GM18499 (cell line): ENCODE measurements around the gene EMC7.
"Not testable (repeated sequence)": the region's sequence is repeated elsewhere in the genome, so short reads cannot be mapped to it uniquely, and the experiment has no call there.

Source experiments
- ATAC-seq: cut with Tn5 transposase; IDR thresholded peaks from one replicate; pipeline ENCODE4 v1.9.1; 2021; ENCODE audit warnings: moderate number of reproducible peaks; ENCODE audit not compliant: insufficient read depth, unreplicated experiment

EMC7 gene

DNA sequence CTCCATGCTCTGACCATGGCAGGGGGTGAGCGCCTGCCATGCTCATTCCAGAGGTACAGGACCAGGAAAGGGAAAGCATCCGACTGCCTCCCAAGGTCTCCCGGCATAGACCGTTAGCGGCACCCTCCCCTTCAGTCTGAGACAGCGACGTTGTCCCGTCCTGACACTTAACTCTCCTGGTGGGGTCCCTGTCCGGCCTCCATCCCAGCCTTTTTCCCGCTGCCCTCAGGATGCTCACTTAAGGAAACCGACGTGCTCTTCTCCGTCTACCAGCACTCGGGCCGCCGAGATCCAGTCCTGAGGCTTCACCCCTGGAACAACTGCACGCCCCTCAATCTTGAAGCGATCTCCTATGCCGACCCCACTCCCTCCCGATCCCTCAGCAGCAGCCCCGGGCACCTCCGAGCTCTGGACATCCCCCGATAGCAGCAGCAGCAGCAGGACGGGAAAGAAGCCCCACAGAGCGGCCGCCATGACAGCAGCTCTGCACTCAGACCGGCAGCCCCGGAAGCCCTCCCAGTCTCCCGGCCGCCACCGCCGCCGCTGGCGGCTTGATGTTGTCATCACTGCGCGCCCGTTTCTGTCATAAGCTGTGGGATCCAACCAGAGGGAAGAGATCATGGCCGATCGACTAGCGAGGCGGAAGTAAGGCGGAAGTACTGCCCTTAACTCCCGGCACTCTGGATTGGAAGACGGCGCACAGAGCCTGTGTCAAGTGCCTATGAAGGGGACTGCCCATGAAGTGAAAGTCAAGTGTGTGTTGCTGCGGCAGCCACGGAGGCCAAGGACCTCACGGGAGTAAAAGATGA lies at the start of gene EMC7, which contains the start of gene PGBD4:
EMC7 (minus strand) TSS at position 497 of the 809 bp plus-strand sequence; CDS start at position 474, 23 bp downstream.
PGBD4 (plus strand) TSS at position 718 of the 809 bp plus-strand sequence. CDS start 449 bp downstream, outside the sequence.
- peak; percentile 87 for ATAC-seq

DNA sequence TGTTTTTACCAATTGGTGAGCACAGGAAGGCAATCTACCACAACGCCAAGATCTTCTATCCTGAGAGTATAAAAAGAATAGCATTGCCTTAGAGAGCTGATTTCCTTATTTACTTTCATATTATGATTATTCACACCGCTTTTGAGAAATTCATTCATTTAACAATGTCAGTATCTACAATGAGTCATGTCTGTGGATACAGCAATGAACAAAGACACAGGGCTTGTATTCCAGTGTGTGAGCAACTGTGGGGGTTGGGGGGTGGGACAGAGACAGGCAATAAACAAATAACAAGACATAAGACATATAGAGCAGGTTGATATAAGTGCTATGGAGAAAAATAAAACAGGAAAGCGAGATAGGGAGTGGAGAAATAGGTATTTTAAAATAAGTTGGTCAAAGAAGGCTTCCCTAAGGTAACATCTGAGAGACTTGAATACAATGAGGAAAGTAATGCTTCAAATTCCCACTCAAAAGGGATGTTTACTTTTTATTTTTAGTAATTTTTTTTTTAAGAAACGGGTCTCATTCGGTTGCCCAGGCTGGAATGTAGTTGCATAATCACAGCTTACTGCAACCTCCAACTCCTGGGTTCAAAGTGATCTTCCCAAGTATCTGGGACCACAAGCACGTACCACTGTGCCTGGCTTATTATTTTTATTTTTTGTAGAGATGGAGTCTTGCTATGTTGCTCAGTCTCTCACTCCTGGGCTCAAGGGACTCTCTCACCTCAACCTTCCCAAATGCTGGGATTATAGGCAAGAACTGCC lies 45.9 kb upstream of the EMC7 start:
- ATAC-seq: no peak

DNA sequence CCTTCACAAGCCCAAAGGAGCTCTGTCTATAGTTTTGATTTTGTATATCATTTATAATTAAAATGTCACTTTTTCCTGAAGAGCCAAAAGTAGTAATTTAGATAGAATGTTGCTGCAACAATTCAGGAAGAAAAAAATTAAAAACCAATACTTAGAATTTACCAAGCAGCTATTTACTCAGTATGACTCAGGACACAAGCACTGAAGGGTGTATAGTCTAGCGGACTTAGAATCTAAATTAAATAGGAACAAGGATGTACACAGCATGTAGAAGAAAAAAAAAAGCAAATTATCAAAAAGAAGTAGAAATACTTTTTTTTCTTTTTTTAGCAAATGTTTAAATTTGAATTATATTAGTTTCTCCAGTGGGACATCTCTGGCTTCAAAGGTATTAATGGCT lies 31.8 kb upstream of the EMC7 start:
- no peak for ATAC-seq

DNA sequence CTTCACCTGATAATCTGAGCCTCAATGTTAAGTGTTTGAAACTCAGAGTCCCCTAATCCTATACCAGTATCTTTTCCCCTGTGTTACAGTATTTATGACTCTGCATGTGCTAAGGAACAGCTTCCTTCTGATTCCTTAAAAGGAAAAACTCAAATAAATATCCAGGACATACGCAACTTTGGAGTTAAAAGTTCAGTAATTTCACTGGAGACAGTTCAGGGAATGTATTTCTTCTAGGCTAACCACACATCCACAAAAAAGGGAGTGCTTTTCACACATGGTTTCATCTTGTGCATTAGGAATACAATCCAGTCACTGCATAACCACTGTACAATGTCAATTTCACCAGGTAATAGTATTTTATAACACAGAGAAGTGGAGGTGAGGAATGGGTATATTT lies 31.2 kb upstream of the EMC7 start:
- ATAC-seq: no peak

DNA sequence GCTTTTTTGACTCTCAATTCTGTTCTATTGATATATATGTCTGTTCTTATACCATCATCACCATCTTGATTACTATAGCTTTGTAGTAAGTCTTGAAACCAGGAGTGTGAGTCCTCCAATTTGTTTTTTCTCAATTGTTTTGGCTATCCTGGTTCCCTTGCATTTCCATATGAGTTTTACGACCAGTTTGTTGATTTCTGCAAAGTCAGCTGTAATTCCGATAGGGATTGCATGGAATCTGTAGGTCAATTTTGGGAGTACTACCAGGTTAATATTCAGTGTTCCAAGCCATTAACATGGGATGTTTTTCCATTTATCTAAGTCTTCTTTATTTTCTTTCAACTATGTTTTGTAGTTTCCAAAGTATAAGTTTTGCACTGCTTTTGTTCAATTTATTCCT lies 27.2 kb upstream of the EMC7 start:
- ATAC-seq: no peak

DNA sequence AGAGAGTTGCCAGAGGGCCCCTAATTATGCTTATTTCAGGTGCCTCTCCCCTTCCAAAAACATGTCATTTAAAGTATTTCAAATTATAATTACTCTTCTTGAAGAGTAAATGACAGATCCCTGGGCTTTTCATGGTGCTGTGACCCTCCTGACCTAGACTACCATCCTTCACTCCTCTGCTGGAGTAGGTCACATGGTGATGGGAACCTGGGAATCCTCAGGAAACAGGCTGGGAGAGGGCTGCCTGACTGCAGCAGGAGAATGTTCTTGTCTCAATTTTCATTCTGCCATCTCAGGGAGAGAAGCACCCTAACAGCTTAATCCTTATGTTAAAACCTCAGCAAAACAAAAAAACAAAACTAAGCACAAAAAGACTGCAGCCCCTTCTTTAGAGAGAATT lies 24.9 kb upstream of the EMC7 start:
- no peak for ATAC-seq

DNA sequence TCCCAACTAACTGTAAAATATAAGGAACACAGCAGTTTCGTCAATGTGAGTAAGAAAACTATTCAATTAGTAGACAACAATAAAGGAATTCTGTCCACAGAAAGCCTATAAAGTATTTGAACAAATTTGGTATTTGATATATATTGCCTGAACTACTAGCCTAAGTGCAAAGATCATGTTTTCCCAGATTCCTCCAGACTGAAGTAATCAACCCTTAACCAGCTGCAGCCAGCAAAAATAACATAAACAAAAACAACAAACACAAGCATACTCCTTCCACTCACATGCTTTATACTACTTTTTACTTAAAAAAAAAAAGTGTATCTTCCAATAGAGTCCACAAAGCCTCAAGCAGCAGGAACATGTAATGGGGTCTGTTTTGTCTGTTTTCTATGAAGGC lies 24.3 kb upstream of the EMC7 start:
- no peak for ATAC-seq

DNA sequence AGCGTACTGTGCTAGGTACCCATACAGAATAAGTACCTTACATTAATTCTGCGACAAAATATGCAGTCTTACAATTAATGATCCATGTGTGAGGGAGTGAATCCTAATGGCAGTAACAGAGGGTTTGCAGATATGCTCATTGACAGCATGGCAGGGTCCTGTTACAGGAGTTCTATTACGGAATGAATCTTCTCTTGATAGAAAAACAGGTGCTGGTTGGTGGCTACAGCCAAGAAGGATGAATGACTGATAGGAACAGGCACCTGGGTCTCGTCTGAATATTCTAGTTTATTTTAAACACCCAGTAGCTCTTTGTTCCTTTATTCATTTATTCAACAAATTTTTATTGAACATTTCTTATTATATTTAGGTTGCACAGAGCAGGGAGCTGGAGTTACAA lies 23.0 kb upstream of the EMC7 start:
- ATAC-seq: no peak

DNA sequence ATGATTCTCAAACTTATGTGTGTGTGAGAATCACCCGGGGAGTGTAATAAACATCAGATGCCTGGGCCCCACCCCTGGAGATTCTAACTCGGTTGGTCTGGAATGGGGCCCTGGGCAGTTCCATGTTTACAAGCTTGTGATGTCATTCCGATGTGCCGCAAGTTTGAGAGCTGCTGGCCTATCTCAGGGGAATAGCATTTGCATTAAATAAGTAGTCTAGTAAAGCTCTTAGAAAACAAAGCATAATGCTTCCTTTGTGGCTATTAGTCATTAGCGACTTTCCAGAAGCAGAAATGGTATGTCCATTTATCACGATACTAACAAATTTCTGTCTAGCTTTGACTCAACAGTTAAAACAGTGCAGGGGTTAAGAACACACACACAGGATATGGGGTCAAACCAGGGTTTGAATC lies 21.1 kb upstream of the EMC7 start:
- no peak for ATAC-seq

DNA sequence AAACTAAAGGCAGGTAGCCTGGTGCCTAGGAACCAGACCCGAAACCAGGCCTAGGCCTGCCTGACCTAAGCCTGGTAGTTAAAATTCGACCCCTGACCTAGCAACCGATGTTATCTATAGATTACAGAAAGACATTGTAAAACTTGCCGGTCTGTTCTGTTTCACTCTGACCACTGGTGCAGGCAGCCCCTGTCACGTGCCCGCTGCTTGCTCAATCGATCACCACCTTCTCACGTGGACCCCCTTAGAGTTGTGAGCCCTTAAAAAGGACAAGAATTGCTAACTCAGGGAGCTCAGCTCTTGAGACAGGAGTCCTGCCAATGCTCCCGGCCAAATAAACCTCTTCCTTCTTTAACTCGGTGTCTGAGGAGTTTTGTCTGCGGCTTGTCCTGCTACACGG lies 20.1 kb upstream of the EMC7 start:
- not testable (repeated sequence) for ATAC-seq

DNA sequence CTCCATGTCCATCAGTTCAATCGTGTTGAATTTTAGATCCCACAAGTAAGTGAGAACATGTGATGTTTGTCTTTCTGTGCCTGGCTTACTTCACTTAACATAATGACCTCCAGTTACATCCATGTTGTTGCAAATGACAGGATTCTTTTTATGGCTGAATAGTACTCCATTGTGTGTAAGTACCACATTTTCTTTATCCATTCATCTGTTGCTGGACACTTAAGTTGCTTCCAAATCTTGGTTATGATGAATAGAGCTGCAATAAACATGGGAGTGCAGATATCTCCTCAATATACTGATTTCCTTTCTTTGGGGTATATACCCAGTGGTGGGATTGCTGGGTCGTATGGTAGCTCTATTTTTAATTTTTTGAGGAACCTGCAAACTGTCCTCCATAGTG lies 18.8 kb upstream of the EMC7 start:
- ATAC-seq: not testable (repeated sequence)

DNA sequence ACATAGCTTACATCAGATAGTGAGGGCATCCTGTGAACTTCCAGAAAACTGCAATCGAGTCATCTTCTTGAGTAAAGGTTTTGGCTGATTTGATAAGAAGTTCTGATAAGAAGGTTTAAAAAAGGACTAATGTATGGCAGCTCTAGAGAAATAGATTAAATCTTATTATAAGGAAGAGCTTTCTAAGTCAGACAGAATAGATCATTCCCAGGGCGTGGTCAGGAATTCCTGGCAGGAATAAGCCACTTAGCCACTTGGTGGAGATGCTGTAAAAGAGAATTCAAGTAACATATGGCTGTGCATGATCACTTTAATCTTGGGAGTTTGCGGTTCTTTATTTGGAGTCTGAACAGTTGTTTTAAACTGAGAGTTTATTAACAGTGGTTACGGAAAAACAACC lies 17.6 kb upstream of the EMC7 start:
- no peak for ATAC-seq

DNA sequence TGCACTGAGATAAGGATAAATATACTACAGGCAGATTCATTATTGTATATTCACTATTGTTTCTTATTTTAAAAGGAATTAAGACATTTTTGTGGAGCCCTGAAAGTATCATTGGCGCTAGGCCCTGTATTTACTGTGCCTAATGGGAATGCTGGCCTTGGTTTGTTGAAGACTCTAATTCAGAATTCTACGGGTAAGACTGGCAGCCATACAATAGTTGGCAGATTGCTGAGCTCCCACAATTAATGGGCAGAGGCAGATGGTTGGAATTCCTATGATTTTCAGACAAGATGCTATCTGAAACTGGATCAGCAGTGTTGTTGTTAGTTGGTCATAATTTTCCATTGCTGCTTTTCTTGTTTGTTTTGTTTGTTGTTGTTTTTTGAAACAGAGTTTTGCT lies 15.0 kb upstream of the EMC7 start:
- no peak for ATAC-seq

DNA sequence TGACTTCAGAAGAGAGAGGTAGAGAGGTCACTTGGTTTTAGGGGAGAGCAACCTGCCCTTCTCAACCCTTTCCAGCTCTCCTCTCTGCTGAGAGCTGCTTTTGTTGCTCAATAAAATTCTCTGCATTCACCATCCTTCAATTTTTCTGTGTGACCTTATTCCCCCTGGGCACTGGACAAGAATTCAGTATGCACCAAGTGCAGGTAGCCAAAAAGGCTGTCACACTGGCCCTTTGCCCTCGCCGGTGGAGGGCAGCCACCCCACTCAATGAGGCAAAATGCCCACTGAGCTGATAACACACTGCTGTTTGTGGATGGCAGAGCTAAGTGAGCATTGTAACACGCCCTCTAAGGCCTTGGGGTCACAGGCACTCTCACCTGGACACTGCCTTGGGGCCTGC lies 13.1 kb upstream of the EMC7 start:
- ATAC-seq: no peak

DNA sequence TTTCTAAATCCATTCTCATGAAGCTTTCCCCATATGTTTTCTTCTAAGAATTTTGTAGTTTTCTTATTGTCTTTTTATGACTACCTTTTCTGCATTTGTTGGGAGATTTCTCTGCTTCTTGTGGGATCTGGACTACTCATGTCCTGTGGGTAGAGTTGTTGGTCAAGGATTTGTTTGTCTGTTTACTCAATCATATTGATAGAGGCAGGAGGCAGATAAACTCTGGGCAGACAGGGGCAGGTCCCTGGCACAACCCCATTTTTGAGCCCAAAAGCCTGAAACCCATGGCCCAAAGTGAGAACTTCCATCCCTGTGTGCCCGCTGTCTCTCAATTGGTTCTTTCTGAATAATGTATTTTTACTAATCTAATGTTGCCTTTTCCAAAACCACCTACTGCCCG lies 12.6 kb upstream of the EMC7 start:
- no peak for ATAC-seq

DNA sequence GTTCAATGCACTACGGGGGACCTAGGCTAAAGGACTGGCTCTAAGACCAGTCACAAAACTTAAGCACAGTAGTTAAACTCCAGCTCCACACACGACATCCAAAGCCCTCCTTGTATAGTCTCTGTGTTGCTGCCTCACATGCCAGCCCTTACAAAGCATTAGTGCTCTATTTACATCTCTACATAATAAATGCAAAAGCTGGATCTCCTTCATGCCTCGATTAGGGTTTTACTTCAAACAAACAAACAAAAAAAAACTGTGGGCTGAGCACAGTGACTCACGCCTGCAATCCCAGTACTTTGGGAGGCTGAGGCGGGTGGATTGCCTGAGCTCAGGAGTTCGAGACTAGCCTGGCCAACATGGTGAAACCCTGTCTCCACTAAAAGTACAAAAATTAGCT lies 9.8 kb upstream of the EMC7 start:
- ATAC-seq: no peak

DNA sequence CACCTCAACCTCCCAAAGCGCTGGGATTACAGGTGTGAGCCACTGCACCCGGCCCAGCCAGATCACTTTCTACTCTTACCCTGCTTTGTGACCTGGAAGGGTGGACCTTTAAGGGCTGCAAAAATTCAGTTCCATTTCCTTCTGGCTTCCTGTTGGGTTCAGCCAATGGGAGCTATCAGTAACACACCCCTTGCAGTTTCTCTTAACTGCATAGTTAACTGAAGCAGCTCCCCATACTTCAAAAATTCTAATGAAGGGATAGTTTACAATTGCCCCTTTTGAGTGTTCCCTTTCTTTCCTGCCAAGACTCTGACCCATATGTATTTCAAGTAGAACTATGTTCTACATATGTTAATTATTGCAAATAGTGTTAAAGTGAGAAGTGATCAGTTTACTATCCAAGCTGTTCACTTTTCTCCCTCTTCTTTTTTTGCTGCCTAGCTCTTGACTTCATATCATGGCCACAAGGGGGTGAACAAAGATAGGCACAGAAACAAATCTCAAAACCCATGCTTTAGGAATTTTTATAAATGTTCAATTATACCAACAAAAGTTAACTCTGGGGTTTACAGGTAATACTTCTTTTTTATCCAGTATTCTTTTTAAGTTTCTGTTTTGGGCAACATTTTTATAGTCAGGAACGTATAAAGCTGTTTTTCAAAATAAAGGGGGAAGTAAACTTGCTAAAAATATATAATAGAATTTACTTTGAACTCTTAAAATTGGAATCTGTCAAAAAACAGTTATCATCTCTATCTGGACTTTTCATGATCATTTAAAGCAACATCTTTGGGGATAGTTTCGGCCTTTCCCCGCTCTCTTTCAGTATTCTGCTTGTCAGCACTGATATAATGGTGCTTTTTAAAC lies 8.4 kb upstream of the EMC7 start:
- no peak for ATAC-seq

DNA sequence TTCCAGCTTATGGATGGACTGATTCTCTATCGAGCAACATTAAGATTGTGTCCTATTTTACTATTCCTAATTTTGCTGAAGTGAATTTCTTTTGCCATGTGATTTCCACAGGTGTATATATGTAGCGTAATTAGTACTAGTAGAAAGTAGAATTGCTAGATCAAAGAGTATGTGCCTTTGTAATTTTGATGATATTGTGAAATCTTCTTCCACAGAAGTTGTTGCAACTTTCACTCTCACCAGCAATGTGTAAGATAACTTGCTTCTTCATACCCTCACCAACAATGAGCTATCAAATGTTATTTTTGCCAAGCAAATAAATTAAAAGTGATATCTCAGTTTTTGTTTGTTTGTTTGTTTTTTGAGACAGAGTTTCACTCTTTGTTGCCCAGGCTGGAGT lies 5.7 kb upstream of the EMC7 start:
- ATAC-seq: no peak

DNA sequence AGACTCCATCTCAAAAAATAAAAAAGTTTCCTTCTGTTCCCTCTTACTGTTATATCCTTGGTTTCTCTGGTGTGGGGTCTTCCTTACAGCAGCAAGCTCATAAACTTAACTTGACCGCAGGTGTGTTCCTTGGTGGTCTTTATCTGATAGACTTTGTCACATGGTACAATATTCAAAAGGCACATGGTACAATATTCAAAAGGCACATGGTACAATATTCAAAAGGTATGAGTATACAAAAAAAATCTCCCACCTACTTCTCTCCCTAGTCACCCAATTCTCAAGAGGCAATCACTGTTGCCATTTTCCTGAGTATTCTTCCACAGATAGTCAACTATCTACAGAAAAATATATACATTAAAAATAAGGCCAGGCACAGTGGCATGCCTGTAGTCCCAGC lies 4.8 kb upstream of the EMC7 start:
- ATAC-seq: no peak

DNA sequence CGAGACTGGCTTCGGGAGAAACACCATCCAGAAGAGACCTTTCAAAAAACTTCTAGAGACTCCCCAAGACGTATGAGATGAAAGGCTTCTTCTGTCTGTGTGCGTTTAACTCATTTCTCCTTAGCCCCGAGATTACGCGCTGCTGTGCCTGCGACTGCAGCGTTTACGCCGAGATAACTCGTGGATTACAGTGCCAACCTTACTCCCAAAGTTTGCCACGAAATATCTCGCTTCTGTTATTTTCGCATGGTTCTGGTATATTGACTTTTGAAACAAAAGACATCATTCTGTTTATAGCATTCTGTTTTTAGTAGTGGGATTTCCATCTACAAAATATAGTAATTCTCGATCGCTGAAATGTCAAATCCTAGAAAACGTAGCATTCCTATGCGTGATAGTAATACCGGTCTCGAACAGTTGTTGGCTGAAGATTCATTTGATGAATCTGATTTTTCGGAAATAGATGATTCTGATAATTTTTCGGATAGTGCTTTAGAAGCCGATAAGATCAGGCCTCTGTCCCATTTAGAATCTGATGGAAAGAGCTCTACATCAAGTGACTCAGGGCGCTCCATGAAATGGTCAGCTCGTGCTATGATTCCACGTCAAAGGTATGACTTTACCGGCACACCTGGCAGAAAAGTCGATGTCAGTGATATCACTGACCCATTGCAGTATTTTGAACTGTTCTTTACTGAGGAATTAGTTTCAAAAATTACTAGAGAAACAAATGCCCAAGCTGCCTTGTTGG lies 688 bp upstream of the EMC7 start:
- peak; percentile 13 for ATAC-seq
